Measurements from ENCODE around the gene NKX3-2.
A peak's percentile ranks its signal among the peaks of the same experiment; 100 is the strongest.

The NKX3-2 gene

GRCh38 chr4:13539047-13539618 lies 5.2 kb downstream of the NKX3-2 start:
- DNase-seq (ENCODE audit: low spot score) = peak; percentile 27
- no peak for TF ChIP-seq CTCF (IDR thresholded peaks at IDR 0.05; ENCODE audit: borderline replicate concordance, control extremely low read depth, extremely low read depth, insufficient read depth, missing control alignments)
- in situ Hi-C loops (cut with MboI; ENCODE audit: low sequenced_read_pairs, unreplicated experiment) = no loop called here

GRCh38 chr4:13538427-13538973 lies 5.8 kb downstream of the NKX3-2 start:
- TF ChIP-seq CTCF (IDR thresholded peaks at IDR 0.05; ENCODE audit: borderline replicate concordance, control extremely low read depth, extremely low read depth, insufficient read depth, missing control alignments) = no peak
- DNase-seq (ENCODE audit: low spot score) = no peak
- in situ Hi-C loops (cut with MboI; ENCODE audit: low sequenced_read_pairs, unreplicated experiment) = no loop called here

GRCh38 chr4:13537832-13538177 lies 6.5 kb downstream of the NKX3-2 start:
- TF ChIP-seq CTCF (IDR thresholded peaks at IDR 0.05; ENCODE audit: borderline replicate concordance, control extremely low read depth, extremely low read depth, insufficient read depth, missing control alignments) = no peak
- in situ Hi-C loops (cut with MboI; ENCODE audit: low sequenced_read_pairs, unreplicated experiment) = no loop called here
- DNase-seq (ENCODE audit: low spot score) = no peak

GRCh38 chr4:13537011-13537831 lies 7.1 kb downstream of the NKX3-2 start:
- peak; percentile 37 for DNase-seq (ENCODE audit: low spot score)
- TF ChIP-seq CTCF (IDR thresholded peaks at IDR 0.05; ENCODE audit: borderline replicate concordance, control extremely low read depth, extremely low read depth, insufficient read depth, missing control alignments) = no peak

GRCh38 chr4:13536607-13537006 lies 7.7 kb downstream of the NKX3-2 start:
- no peak for DNase-seq (ENCODE audit: low spot score)
- in situ Hi-C loops (cut with MboI; ENCODE audit: low sequenced_read_pairs, unreplicated experiment) = no loop called here

More at GRCh38 chr4:13537011-13537831, 7.1 kb downstream of the NKX3-2 start:
- in situ Hi-C loops (cut with MboI; ENCODE audit: low sequenced_read_pairs, unreplicated experiment) = no loop called here

More at GRCh38 chr4:13536607-13537006, 7.7 kb downstream of the NKX3-2 start:
- no peak for TF ChIP-seq CTCF (IDR thresholded peaks at IDR 0.05; ENCODE audit: borderline replicate concordance, control extremely low read depth, extremely low read depth, insufficient read depth, missing control alignments)

All from GM13976 (cell line).